Uterus (tissue), 4 donors: Measurements from ENCODE around the gene SUSD1. TPM values are rescaled to one million over a fixed set of nuclear protein-coding genes. Genes with fewer than 3 reads are reported as not detected.

Experiments
- DNase-seq, 2 donors: peaks; one replicate each; pipeline ENCODE4 v3.0.0-alpha.2; 2019 to 2020
- H3K27ac ChIP-seq, 2 donors: fragments of 200-600 bp; sonication (generic); 1 replicate in 1 of 2; 2 replicates in 1 of 2; pipeline ENCODE4 v1.5.1; 2016 to 2018
- H3K27me3 ChIP-seq, 2 donors: fragments of 200-600 bp; sonication (generic); one replicate each; pipeline ENCODE4 v1.5.1; 2018 to 2019; ENCODE audit warnings: control low read depth in 1 of 2
- H3K36me3 ChIP-seq, 2 donors: fragments of 200-600 bp; sonication (generic); one replicate each; pipeline ENCODE4 v1.5.1; 2019; ENCODE audit warnings: control low read depth in 1 of 2
- H3K4me1 ChIP-seq, 2 donors: fragments of 200-600 bp; sonication (generic); one replicate each; pipeline ENCODE4 v1.5.1; 2018 to 2019; ENCODE audit warnings: control low read depth in 1 of 2
- H3K4me3 ChIP-seq, 2 donors: fragments of 200-600 bp; sonication (generic); 1 replicate in 1 of 2; 2 replicates in 1 of 2; pipeline ENCODE4 v1.5.1; 2018 to 2019; ENCODE audit warnings: mild to moderate bottlenecking in 1 of 2
- H3K9me3 ChIP-seq, 2 donors: fragments of 200-600 bp; sonication (generic); one replicate each; pipeline ENCODE4 v1.5.1; 2019; ENCODE audit warnings: control low read depth in 1 of 2
- POLR2A ChIP-seq, 2 donors: fragments of 450-650 bp; IDR thresholded peaks; one replicate each; pipeline ENCODE4 v1.6.1; 2016; ENCODE audit warnings: antibody characterized with exemption in 2 of 2, mild to moderate bottlenecking in 1 of 2, moderate library complexity in 1 of 2
- intact Hi-C: fragments of 100-400 bp; cut with DNase I; formaldehyde crosslinking; loops from one replicate; pipeline ENCODE4 v1.15.1; 2023; ENCODE audit warnings: low total_unique reads
- total RNA-seq, 4 donors: library from RNA; depleted of rRNA in 3 of 4; stranded (reverse); fragments of >200 nt in 3 of 4; gene quantifications; one replicate each; pipeline versions ENCODE4 v1.1.0 to v1.2.4, GENCODE V29; 2014 to 2023
- TF ChIP-seq, protein P1 (sequence below), 4 experiments: fragments of 200-600 bp in 2 of 4; fragments of 450-650 bp in 2 of 4; sonication (generic) in 2 of 4; IDR thresholded peaks; one replicate each; pipeline ENCODE4 v1.5.1; 2016 to 2019; ENCODE audit warnings: antibody characterized with exemption in 4 of 4, mild to moderate bottlenecking in 2 of 4, moderate library complexity in 1 of 4
- donor health status: DM: yes; HTN: yes; CAD: no.

The SUSD1 gene
- total RNA-seq, 4 donors from 2014 or later, result 2.9 to 22.5 (median 10.0) TPM

DNA sequence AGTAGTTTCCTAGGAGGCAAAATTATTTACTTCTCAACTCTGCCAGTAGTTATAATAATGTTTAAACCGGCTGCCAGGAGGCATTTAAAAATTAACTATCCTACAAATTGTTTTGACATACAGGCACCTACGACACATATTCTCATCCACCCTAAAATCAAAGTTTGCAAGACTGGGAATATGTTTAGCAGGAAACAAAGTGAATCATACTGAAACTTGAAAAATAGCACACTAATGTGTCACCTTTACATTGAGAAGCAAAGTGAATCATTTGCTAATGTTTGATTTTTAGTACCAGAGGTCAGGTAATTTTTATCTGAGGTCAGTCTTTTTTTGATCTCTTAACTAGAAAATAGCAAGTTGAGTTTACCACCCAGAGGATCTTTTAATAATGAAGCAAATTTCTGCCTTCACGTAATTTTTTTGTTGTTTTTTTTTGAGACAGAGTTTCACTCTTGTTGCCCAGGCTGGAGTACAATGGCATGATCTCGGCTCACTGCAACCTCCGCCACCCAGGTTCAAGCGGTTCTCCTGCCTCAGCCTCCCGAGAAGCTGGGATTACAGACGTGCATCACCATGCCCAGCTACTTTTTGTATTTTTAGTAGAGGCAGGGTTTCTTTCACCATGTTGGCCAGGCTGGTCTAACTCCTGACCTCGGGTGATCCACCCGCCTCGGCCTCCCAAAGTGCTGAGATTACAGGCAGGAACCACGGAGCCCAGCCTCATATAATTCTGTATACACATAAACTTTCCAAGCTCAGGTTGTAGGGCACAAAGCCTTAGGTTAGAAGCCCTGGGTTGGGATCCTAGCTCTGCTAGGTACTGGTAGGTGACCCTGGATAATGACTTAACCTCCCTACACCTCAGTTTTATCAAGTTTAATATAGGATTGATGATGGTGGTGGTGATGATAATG is 154.2 kb downstream of the SUSD1 start:
- H3K4me1 ChIP-seq, result no peaks in the 10 kb centered on the region
- intact Hi-C loops, result no loop called here
- H3K27me3 ChIP-seq, result no peaks in the 10 kb centered on the region
- H3K36me3 ChIP-seq, result no peaks in the 10 kb centered on the region
- no peak for DNase-seq
- no peak overlapping the region for H3K27ac ChIP-seq
- H3K4me3 ChIP-seq, result no peak overlapping the region
- no peak for TF ChIP-seq POLR2A (IDR thresholded peaks at IDR 0.05)
- TF ChIP-seq, protein P1, sequence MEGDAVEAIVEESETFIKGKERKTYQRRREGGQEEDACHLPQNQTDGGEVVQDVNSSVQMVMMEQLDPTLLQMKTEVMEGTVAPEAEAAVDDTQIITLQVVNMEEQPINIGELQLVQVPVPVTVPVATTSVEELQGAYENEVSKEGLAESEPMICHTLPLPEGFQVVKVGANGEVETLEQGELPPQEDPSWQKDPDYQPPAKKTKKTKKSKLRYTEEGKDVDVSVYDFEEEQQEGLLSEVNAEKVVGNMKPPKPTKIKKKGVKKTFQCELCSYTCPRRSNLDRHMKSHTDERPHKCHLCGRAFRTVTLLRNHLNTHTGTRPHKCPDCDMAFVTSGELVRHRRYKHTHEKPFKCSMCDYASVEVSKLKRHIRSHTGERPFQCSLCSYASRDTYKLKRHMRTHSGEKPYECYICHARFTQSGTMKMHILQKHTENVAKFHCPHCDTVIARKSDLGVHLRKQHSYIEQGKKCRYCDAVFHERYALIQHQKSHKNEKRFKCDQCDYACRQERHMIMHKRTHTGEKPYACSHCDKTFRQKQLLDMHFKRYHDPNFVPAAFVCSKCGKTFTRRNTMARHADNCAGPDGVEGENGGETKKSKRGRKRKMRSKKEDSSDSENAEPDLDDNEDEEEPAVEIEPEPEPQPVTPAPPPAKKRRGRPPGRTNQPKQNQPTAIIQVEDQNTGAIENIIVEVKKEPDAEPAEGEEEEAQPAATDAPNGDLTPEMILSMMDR (IDR thresholded peaks at IDR 0.05), result no peak
- no peaks in the 10 kb centered on the region for H3K9me3 ChIP-seq

DNA sequence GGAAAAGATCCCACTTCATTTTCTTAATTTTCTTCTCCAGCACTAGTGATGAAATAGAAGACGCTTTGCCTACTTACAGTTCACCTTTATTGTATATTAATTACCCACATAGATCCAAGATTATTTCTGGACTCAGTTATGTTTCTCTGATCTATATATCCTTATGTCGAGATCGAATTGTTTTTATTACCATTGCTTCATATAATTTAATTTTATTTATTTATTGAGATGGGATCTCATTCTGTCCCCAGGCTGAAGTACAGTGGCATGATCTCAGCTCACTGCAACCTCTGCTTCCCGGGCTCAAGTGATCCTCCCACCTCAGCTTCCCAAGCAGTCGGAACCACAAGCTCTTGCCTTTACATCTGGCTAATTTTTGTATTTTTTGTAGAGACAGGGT is 157.2 kb downstream of the SUSD1 start:
- Histone ChIP-seq H3K27me3 (no peaks in the 10 kb centered on the region), H3K4me1 (no peaks in the 10 kb centered on the region), H3K9me3 (no peaks in the 10 kb centered on the region), H3K27ac (no peak overlapping the region), H3K4me3 (no peak overlapping the region), H3K36me3 (no peaks in the 10 kb centered on the region)
- no peak for DNase-seq
- intact Hi-C loops, result no loop called here
- TF ChIP-seq, protein P1 (IDR thresholded peaks at IDR 0.05), result no peak
- no peak for TF ChIP-seq POLR2A (IDR thresholded peaks at IDR 0.05)

DNA sequence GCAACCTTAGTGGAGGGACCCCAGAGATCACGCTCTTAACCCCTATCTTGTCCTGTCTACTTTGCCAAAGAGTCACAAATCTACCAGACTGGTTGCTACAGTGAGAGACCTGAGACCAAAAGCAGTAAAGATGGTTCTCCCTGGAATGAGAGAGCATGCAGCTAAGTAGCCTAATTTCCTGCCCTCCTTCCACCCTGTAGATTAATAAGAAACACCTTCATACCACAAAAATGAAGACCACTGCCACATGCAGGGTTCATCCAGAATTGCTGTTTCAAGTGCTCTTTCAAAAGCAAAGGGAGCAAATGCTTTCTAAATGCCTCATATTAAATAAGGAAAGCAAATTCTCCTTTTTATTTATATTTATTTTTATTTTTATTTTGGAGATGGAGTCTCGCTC is 159.4 kb downstream of the SUSD1 start:
- TF ChIP-seq, protein P1 (IDR thresholded peaks at IDR 0.05), result no peak
- TF ChIP-seq POLR2A (IDR thresholded peaks at IDR 0.05), result no peak
- intact Hi-C loops, result no loop called here

DNA sequence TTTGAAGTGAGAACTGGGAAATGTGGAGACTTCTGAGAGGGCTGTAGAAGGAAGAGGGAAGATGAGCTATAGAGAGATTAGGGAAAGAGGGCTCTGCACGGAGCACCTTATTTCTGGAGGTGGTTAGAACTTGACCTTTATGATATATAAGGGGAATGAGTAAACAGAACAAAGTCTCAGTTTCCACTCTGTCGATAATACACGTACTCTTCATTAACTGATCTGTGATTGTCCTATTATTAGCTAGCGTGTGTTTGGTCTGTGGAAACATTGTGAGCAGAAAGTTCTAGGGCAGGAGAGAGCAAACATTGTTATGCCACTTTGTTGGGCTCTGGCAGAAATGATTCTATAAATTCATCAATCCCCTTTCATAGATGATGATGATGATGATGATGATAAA is 159.9 kb downstream of the SUSD1 start:
- Histone ChIP-seq H3K4me1 (peaks cover 5 to 12% of the 10 kb centered on the region in 2 donors), H3K27me3 (no peaks in the 10 kb centered on the region), H3K9me3 (no peaks in the 10 kb centered on the region), H3K36me3 (no peaks in the 10 kb centered on the region), H3K4me3 (no peak overlapping the region), H3K27ac (peak overlapping the region in 1 of 2 donors; percentile 70)
- no peak for DNase-seq
- TF ChIP-seq POLR2A (IDR thresholded peaks at IDR 0.05), result no peak
- TF ChIP-seq, protein P1 (IDR thresholded peaks at IDR 0.05), result no peak
- intact Hi-C loops, result no loop called here

More for the DNA sequence above, 159.4 kb downstream of the SUSD1 start:
- Histone ChIP-seq H3K9me3 (no peaks in the 10 kb centered on the region), H3K36me3 (no peaks in the 10 kb centered on the region), H3K27me3 (no peaks in the 10 kb centered on the region), H3K27ac (no peak overlapping the region), H3K4me3 (no peak overlapping the region), H3K4me1 (peaks cover 5 to 12% of the 10 kb centered on the region in 2 donors)
- no peak for DNase-seq

DNA sequence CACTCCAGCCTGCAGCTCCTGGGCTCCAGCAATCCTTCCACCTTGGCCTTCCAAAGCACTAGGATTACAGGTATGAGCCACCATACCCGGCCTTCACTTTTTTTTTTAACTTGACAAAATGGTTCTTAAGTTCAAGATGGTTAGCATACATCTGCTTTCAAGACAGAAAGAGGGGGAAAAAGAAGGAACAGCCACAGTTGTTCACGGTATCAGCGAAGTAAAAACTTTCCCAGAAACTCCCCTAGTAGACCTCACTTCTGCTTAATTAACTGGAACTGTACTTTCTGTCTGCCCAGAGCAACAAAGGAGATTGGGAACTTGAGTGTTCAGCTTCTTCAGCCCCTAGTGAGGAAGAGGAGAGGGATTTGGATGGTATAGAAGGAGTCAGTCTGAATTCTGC is 161.8 kb downstream of the SUSD1 start:
- H3K27me3 ChIP-seq, result no peaks in the 10 kb centered on the region
- peak overlapping the region; percentile 70 to 84 for H3K27ac ChIP-seq
- H3K9me3 ChIP-seq, result no peaks in the 10 kb centered on the region
- no peaks in the 10 kb centered on the region for H3K36me3 ChIP-seq
- TF ChIP-seq, protein P1 (IDR thresholded peaks at IDR 0.05), result no peak
- no peak for TF ChIP-seq POLR2A (IDR thresholded peaks at IDR 0.05)
- no peak for DNase-seq
- intact Hi-C loops, result no loop called here
- H3K4me3 ChIP-seq, result no peak overlapping the region
- peaks cover 5 to 12% of the 10 kb centered on the region in 2 donors for H3K4me1 ChIP-seq
